Measurements from ENCODE around the gene BLMH. TPM values are rescaled to one million over a fixed set of nuclear protein-coding genes. Genes with fewer than 3 reads are reported as not detected.

Gene BLMH
- total RNA-seq, 1 donor from 2014 or later = 40.3 TPM

DNA sequence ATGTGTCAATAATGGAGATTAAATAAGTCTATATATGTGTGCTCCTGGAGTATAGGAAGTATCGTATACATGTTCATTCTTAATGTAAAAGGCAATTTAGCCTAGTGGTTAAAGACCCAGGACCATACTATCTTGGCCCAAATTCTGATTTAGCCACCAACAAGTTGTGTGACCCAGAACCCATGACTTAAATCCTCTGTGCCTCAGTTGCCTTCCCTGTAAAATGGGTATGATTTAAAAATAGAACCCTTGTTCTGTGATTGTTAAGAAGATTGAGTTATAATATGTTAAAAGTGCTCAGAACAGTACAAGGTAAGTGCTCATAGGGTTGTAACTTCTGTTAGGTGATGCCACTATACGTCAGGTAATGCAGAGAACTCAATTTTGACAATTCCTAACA, 18.8 kb upstream of the BLMH start:
- ChIA-PET POLR2A (no interaction called here), CTCF (no interaction called here)
- H3K27ac Mint-ChIP-seq = no peak overlapping the region
- DNase-seq = no peak
- H3K4me1 Mint-ChIP-seq = no peaks in the 10 kb centered on the region
- no peaks in the 10 kb centered on the region for H3K36me3 Mint-ChIP-seq (ENCODE audit: low read depth)
- H3K27me3 Mint-ChIP-seq = peaks cover 14% of the 10 kb centered on the region
- intact Hi-C loops (cut with micrococcal nuclease) = no loop called here
- no peak overlapping the region for H3K4me3 Mint-ChIP-seq
- no peaks in the 10 kb centered on the region for H3K9me3 Mint-ChIP-seq
- TF ChIP-seq CTCF (IDR thresholded peaks at IDR 0.05) = no peak
- ATAC-seq (ENCODE audit: low read depth) = no peak

DNA sequence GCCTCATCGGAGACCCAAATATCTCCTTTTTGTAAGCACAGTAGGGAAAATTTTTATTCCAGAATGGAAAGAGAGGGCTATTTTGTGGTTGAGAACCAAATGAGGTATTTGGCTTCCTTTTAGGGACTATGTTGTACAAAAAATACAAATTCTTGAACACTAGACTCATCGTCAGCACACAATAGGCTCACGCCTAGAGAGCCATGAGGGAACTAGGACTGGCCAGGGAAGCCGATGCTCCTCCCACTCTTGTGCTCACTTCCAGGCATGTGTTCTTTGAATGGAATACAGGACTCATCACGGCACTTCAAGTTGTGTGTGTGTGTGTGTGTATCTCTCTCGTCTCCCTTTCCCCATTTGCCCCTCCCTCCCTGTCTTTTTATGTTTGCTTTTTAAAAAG, 17.8 kb upstream of the BLMH start:
- Mint-ChIP-seq H3K4me3 (no peak overlapping the region), H3K36me3 (ENCODE audit: low read depth) (no peaks in the 10 kb centered on the region), H3K27ac (no peak overlapping the region), H3K27me3 (peaks cover 14% of the 10 kb centered on the region), H3K9me3 (no peaks in the 10 kb centered on the region), H3K4me1 (no peaks in the 10 kb centered on the region)
- POLR2A ChIA-PET = no interaction called here
- intact Hi-C loops (cut with micrococcal nuclease) = no loop called here
- ATAC-seq (ENCODE audit: low read depth) = no peak
- no peak for DNase-seq
- CTCF ChIA-PET = no interaction called here
- no peak for TF ChIP-seq CTCF (IDR thresholded peaks at IDR 0.05)

GRCh38 chr17:30308406-30308805, 16.7 kb upstream of the BLMH start:
- Mint-ChIP-seq H3K27ac (no peak overlapping the region), H3K9me3 (no peaks in the 10 kb centered on the region), H3K36me3 (ENCODE audit: low read depth) (no peaks in the 10 kb centered on the region), H3K4me1 (no peaks in the 10 kb centered on the region), H3K4me3 (no peak overlapping the region), H3K27me3 (peaks cover 14% of the 10 kb centered on the region)
- ChIA-PET CTCF (no interaction called here), POLR2A (no interaction called here)
- ATAC-seq (ENCODE audit: low read depth) = no peak
- no peak for DNase-seq
- TF ChIP-seq CTCF (IDR thresholded peaks at IDR 0.05) = no peak
- intact Hi-C loops (cut with micrococcal nuclease) = no loop called here

DNA sequence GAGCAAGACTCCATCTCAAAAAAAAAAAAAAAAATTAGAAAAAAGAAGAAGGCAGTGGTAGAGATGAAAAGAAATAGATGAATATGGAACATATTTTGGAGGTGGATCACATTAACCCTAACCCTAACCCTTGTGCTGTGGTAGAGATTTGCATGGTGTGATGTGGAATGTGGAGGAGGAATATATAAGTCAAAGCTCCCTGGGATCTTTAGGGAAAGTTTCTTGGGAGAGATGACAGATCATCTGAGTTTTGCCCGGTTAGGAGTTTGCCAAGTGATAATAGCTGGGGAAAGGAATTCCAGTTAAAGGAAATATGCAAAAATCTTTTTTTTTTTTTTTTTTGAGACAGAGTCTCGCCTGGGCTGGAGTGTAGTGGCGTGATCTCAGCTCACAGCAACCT, 13.0 kb upstream of the BLMH start:
- ChIA-PET POLR2A (interaction anchor here (0.7 kb wide), 1 partner anchor 704 kb away, joined by 3 read pairs; no protein-coding TSS in a partner anchor), CTCF (no interaction called here)
- Mint-ChIP-seq H3K4me3 (no peak overlapping the region), H3K4me1 (peaks cover 9% of the 10 kb centered on the region), H3K27ac (no peak overlapping the region), H3K9me3 (no peaks in the 10 kb centered on the region), H3K27me3 (peaks cover 3% of the 10 kb centered on the region), H3K36me3 (ENCODE audit: low read depth) (no peaks in the 10 kb centered on the region)
- DNase-seq (no peak), ATAC-seq (ENCODE audit: low read depth) (no peak)
- intact Hi-C loops (cut with micrococcal nuclease) = no loop called here
- no peak for TF ChIP-seq CTCF (IDR thresholded peaks at IDR 0.05)

DNA sequence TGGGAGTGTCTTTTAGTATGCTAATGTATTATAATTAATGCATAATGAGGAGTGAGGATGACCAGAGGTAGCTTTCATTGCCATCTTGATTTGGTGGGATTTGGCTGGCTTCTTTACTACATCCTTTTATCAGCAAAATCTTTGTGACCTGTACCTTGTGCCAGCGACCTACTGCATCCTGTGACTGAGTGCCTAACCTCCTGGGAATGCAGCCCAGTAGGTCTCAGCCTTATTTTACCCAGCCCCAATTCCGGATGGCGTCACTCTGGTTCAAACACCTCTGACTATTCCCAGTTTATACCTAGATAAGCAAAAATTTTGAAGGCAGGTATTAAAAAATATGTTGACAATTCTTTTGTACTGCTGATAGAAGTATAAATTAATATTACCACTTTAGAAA, 10.5 kb upstream of the BLMH start:
- ATAC-seq (ENCODE audit: low read depth) (no peak), DNase-seq (no peak)
- intact Hi-C loops (cut with micrococcal nuclease) = no loop called here
- Mint-ChIP-seq H3K9me3 (no peaks in the 10 kb centered on the region), H3K4me3 (no peak overlapping the region), H3K36me3 (ENCODE audit: low read depth) (no peaks in the 10 kb centered on the region), H3K4me1 (peaks cover 9% of the 10 kb centered on the region), H3K27me3 (peaks cover 3% of the 10 kb centered on the region), H3K27ac (no peak overlapping the region)
- no peak for TF ChIP-seq CTCF (IDR thresholded peaks at IDR 0.05)
- ChIA-PET POLR2A (no interaction called here), CTCF (no interaction called here)

Measured in activated B cell treated with CpG ODN at 0.5 μM for 24 hours (primary cell).